ENCODE results near the gene ANKRD16. TPM values are rescaled to one million over a fixed set of nuclear protein-coding genes. Genes with fewer than 3 reads are reported as not detected.
A peak's percentile ranks its signal among the peaks of the same experiment; 100 is the strongest.
"Not testable (repeated sequence)": the region's sequence is repeated elsewhere in the genome, so short reads cannot be mapped to it uniquely, and the experiment has no call there.

ANKRD16 gene
- total RNA-seq, 1 donor from 2014 or later, result 4.6 TPM

DNA sequence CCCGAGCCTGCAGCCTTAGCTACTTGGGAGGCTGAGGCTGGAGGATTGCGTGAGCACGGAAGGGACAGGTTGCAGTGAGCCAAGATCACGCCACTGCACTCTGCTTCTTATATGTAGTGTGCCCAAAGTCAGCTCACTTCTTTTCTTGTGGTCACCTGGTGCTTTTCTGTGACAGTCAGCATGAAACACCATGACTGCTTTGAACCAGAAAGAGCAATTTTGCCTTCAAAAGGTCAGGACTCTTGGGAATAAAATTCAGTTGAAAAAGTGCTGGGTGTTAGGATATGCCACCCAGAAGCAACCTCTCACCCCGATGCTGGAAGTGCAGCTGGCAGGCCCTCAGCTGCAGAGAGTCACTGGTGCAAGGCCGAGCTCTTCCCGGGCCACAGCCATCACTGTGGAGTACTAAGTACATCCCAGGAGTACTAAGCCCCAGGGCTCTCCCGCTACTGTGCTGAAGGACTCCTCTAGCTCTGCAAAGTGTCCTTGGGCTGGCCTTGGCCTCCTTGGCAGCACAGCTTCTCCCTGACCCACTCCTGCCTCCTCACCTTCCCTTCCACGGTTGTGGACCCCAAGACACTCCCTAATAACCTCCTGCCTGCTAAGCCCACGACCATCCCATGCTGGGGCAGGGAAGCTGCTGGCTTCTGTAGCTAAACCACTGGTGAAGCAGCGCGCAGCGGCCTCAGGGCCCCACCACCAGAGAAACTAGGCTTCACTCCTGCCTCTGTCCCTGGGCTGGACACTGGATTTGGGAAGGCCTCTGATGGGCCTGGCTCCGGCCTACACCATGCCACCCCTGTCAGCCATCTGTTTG is 58.9 kb downstream of the ANKRD16 start:
- Histone ChIP-seq H3K27me3 (no peaks in the 10 kb centered on the region), H3K4me1 (no peaks in the 10 kb centered on the region), H3K4me3 (no peak overlapping the region), H3K36me3 (no peaks in the 10 kb centered on the region), H3K9me3 (no peaks in the 10 kb centered on the region), H3K27ac (no peak overlapping the region)
- DNase-seq (no peak), ATAC-seq (peak; percentile 25)
- intact Hi-C loops (cut with DNase I), result no loop called here
- TF ChIP-seq, protein P1, sequence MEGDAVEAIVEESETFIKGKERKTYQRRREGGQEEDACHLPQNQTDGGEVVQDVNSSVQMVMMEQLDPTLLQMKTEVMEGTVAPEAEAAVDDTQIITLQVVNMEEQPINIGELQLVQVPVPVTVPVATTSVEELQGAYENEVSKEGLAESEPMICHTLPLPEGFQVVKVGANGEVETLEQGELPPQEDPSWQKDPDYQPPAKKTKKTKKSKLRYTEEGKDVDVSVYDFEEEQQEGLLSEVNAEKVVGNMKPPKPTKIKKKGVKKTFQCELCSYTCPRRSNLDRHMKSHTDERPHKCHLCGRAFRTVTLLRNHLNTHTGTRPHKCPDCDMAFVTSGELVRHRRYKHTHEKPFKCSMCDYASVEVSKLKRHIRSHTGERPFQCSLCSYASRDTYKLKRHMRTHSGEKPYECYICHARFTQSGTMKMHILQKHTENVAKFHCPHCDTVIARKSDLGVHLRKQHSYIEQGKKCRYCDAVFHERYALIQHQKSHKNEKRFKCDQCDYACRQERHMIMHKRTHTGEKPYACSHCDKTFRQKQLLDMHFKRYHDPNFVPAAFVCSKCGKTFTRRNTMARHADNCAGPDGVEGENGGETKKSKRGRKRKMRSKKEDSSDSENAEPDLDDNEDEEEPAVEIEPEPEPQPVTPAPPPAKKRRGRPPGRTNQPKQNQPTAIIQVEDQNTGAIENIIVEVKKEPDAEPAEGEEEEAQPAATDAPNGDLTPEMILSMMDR (IDR thresholded peaks at IDR 0.05), result no peak

DNA sequence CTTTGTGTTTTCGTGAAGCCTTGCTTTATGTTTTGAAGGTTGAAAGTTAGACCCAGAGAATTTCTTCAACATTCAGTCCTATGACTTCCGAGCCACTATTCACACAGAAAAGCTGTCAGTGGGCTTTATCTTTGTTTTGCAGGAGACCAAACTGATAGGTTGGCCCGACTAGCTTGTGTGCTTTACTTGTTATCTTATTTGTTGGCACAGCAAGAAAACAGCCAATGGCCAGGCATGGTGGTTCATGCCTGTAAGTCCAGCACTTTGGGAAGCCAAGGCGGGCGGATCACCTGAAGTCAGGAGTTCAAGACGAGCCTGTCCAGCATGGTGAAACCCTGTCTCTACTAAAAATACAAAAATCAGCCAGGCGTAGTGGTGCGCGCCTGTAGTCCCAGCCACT is 60.4 kb downstream of the ANKRD16 start:
- no peak for DNase-seq
- no peak overlapping the region for H3K4me3 ChIP-seq

DNA sequence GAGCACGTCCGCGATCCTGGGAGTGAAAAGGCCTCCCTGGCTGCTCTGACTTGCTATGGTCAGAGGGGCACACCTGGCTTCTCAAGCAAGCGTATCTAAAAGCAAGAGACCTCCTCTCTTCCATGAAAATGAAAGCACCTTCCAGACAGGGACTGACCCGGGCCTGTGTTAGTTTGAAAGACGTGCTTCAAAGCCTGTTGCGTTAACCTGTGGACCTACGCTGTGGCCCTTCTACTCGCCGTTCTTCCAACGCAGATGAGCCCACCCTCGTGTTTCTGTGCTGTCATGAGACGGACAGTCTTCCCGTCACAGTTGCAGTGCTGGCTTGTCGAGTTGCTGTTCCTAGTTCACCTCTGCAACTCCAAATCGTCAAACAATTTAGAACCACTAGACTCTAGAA is 61.0 kb downstream of the ANKRD16 start:
- intact Hi-C loops (cut with DNase I), result no loop called here
- no peaks in the 10 kb centered on the region for H3K36me3 ChIP-seq
- ATAC-seq (no peak), DNase-seq (no peak)
- H3K4me3 ChIP-seq, result no peak overlapping the region
- no peaks in the 10 kb centered on the region for H3K9me3 ChIP-seq
- TF ChIP-seq, protein P1 (IDR thresholded peaks at IDR 0.05), result no peak
- no peaks in the 10 kb centered on the region for H3K4me1 ChIP-seq
- H3K27ac ChIP-seq, result no peak overlapping the region
- no peaks in the 10 kb centered on the region for H3K27me3 ChIP-seq

More for the DNA sequence above, 60.4 kb downstream of the ANKRD16 start:
- no peak for ATAC-seq
- TF ChIP-seq, protein P1 (IDR thresholded peaks at IDR 0.05), result no peak
- Histone ChIP-seq H3K9me3 (no peaks in the 10 kb centered on the region), H3K36me3 (no peaks in the 10 kb centered on the region), H3K4me1 (no peaks in the 10 kb centered on the region), H3K27ac (no peak overlapping the region), H3K27me3 (no peaks in the 10 kb centered on the region)
- intact Hi-C loops (cut with DNase I), result no loop called here

DNA sequence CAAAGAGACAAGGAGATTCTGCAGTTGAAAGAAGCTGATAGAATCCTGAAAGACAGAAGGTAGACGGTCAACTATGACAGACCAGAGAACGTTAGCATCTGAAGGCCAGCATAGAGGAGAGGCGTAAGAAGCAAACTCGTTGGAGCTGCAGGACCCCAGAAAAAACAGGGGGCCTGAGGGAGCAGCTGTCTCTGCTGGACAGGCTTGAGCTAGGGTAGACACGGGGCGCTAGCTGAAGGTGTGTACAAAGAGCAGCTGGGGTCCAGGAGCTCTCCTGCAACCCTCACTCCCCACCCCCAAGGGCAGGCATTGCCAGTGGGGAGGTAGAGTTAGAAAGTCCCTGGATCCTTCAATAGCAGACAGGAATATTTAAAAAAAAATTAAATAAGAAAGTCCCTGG is 61.9 kb downstream of the ANKRD16 start:
- intact Hi-C loops (cut with DNase I), result no loop called here
- no peaks in the 10 kb centered on the region for H3K36me3 ChIP-seq
- ATAC-seq (no peak), DNase-seq (no peak)
- TF ChIP-seq, protein P1 (IDR thresholded peaks at IDR 0.05), result no peak
- no peak overlapping the region for H3K4me3 ChIP-seq
- H3K4me1 ChIP-seq, result no peaks in the 10 kb centered on the region
- no peaks in the 10 kb centered on the region for H3K27me3 ChIP-seq
- no peaks in the 10 kb centered on the region for H3K9me3 ChIP-seq
- H3K27ac ChIP-seq, result no peak overlapping the region

DNA sequence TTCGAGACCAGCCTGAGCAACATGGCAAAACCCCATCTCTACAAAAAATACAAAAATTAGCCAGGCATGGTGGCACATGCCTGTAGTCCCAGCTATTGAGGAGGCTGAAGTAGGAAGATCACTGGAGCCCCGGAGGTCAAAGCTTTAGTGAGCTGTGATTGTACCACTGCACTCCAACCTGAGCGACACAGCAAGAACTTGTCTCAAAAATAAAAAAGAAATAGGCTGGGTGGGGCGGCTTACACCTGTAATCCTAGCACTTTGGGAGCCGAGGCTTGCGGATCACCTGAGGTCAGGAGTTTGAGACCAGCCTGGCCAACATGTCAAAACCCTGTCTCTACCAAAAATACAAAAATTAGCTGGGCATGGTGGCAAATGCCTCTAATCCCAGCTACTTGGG is 63.2 kb downstream of the ANKRD16 start:
- H3K27ac ChIP-seq; H3K4me1 ChIP-seq; H3K36me3 ChIP-seq; H3K4me3 ChIP-seq; DNase-seq; H3K9me3 ChIP-seq; ATAC-seq; H3K27me3 ChIP-seq; intact Hi-C loops (cut with DNase I): not testable (repeated sequence)

DNA sequence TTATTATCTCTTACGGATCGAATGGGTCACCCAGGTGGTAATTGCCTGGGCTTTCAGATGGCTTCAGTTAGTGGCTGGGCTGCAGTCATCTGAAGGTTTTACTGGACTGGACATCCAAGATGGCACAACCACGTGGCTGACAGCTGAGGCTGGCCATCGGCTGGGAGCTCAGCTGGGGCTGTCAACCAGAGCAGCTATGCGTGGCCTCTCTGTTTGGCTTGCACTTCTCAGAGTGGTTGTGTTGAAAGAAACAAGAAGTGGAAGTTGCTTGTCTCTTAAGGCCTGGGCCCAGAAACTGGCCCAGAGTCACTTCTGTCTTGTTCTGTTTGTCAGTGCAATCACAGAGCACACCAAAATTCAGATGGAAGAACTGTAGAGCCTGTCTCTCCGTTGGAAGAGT is 70.8 kb downstream of the ANKRD16 start:
- intact Hi-C loops (cut with DNase I), result no loop called here
- ATAC-seq, result peak; percentile 71
- no peaks in the 10 kb centered on the region for H3K27me3 ChIP-seq

More for the DNA sequence above, 70.8 kb downstream of the ANKRD16 start:
- Histone ChIP-seq H3K4me1 (peaks cover 8% of the 10 kb centered on the region), H3K36me3 (no peaks in the 10 kb centered on the region), H3K27ac (no peak overlapping the region), H3K4me3 (no peak overlapping the region), H3K9me3 (no peaks in the 10 kb centered on the region)
- DNase-seq, result no peak
- TF ChIP-seq, protein P1 (IDR thresholded peaks at IDR 0.05), result no peak

Data from upper lobe of right lung (tissue), 1 donor.